GM21529 (cell line): ENCODE data around the gene SLC37A1.
A peak's percentile ranks its signal among the peaks of the same experiment; 100 is the strongest.
"Not testable (repeated sequence)": the region's sequence is repeated elsewhere in the genome, so short reads cannot be mapped to it uniquely, and the experiment has no call there.

Experiments
- ATAC-seq: cut with Tn5 transposase; IDR thresholded peaks from one replicate; pipeline ENCODE4 v1.9.1; 2021; ENCODE audit not compliant: unreplicated experiment

Gene SLC37A1

GRCh38 chr21:42513151-42513984 is at the start of gene SLC37A1:
Gene SLC37A1, plus strand, starts transcription at chr21:42513852. Its CDS starts 4,603 bp downstream, at chr21:42518455.
- ATAC-seq = peak; percentile 47

- no peak for ATAC-seq
Measured at GRCh38 chr21:42463861-42464515, 49.7 kb upstream of the SLC37A1 start.

GRCh38 chr21:42465008-42465802 is 48.4 kb upstream of the SLC37A1 start:
- ATAC-seq = peak; percentile 23

GRCh38 chr21:42465803-42466127 is 47.9 kb upstream of the SLC37A1 start:
- ATAC-seq = no peak

GRCh38 chr21:42466700-42467099 is 47.0 kb upstream of the SLC37A1 start:
- no peak for ATAC-seq

GRCh38 chr21:42467140-42467983 is 46.3 kb upstream of the SLC37A1 start:
- no peak for ATAC-seq

- ATAC-seq = no peak
Measured at GRCh38 chr21:42468491-42469131, 45.0 kb upstream of the SLC37A1 start.

- peak; percentile 49 for ATAC-seq
Measured at GRCh38 chr21:42469272-42469671, 44.4 kb upstream of the SLC37A1 start.

- ATAC-seq = not testable (repeated sequence)
Measured at GRCh38 chr21:42469726-42470125, 43.9 kb upstream of the SLC37A1 start.

- ATAC-seq = no peak
Measured at GRCh38 chr21:42471206-42471605, 42.4 kb upstream of the SLC37A1 start.

GRCh38 chr21:42471716-42472330 is 41.8 kb upstream of the SLC37A1 start:
- ATAC-seq = no peak

GRCh38 chr21:42472521-42472920 is 41.1 kb upstream of the SLC37A1 start:
- no peak for ATAC-seq

- no peak for ATAC-seq
Measured at GRCh38 chr21:42473498-42474042, 40.1 kb upstream of the SLC37A1 start.

GRCh38 chr21:42474043-42474831 is 39.4 kb upstream of the SLC37A1 start:
- peak; percentile 41 for ATAC-seq

- ATAC-seq = no peak
Measured at GRCh38 chr21:42475036-42475435, 38.6 kb upstream of the SLC37A1 start.

GRCh38 chr21:42475526-42476387 is 37.9 kb upstream of the SLC37A1 start:
- ATAC-seq = no peak

GRCh38 chr21:42476388-42477331 is 37.0 kb upstream of the SLC37A1 start:
- ATAC-seq = no peak
